HepG2 (cell line): ENCODE measurements around the gene BCL2L11. TPM values are rescaled to one million over a fixed set of nuclear protein-coding genes. Genes with fewer than 3 reads are reported as not detected.

Source experiments
- ADNP ChIP-seq: sonication (generic); formaldehyde crosslinking; IDR thresholded peaks from 2 replicates; pipeline ENCODE4 v1.4.0; 2020; ENCODE audit warnings: missing genetic modification reagents
- ATF4 ChIP-seq, 2 experiments: fragments of 450-650 bp in 1 of 2; sonication (generic) in 1 of 2; formaldehyde crosslinking; IDR thresholded peaks; 2 replicates each; pipeline versions ENCODE4 v1.5.0 to v1.8.0; 2020 to 2022; ENCODE audit warnings: mild to moderate bottlenecking in 1 of 2, missing genetic modification reagents in 1 of 2
- CREBL2 ChIP-seq: sonication (generic); formaldehyde crosslinking; IDR thresholded peaks from 2 replicates; pipeline ENCODE4 v1.8.1; 2023; ENCODE audit warnings: missing genetic modification reagents, mild to moderate bottlenecking, borderline replicate concordance
- FOXC1 ChIP-seq: sonication (generic); formaldehyde crosslinking; IDR thresholded peaks from 2 replicates; pipeline ENCODE4 v1.8.0; 2022; ENCODE audit warnings: mild to moderate bottlenecking, missing genetic modification reagents, borderline replicate concordance
- GATAD2A ChIP-seq: IDR thresholded peaks from 2 replicates; pipeline ENCODE4 v1.6.1; 2016
- JDP2 ChIP-seq: sonication (generic); formaldehyde crosslinking; IDR thresholded peaks from 2 replicates; pipeline ENCODE4 v1.8.1; 2022; ENCODE audit warnings: missing genetic modification reagents, borderline replicate concordance
- LCORL ChIP-seq, 2 experiments: fragments of 450-650 bp in 1 of 2; sonication (generic) in 1 of 2; formaldehyde crosslinking in 1 of 2; IDR thresholded peaks; 2 replicates each; pipeline versions ENCODE4 v1.5.0 to v1.6.1; 2017 to 2020; ENCODE audit warnings: antibody characterized with exemption in 1 of 2, missing genetic modification reagents in 1 of 2
- MXD1 ChIP-seq: sonication (generic); formaldehyde crosslinking; IDR thresholded peaks from 2 replicates; pipeline ENCODE4 v1.4.0; 2020; ENCODE audit warnings: mild to moderate bottlenecking, missing genetic modification reagents
- PHF21A ChIP-seq: sonication (generic); formaldehyde crosslinking; IDR thresholded peaks from 2 replicates; pipeline ENCODE4 v1.5.0; 2020; ENCODE audit warnings: mild to moderate bottlenecking, missing genetic modification reagents
- PTBP1 ChIP-seq: fragments of 200-400 bp; formaldehyde crosslinking; IDR thresholded peaks from 2 replicates; pipeline ENCODE4 v1.6.1; 2018; ENCODE audit warnings: low read length, low read depth; ENCODE audit not compliant: poor library complexity, severe bottlenecking
- RFXANK ChIP-seq: IDR thresholded peaks from 2 replicates; pipeline ENCODE4 v1.6.1; 2016
- SIX4 ChIP-seq: sonication (generic); formaldehyde crosslinking; IDR thresholded peaks from 2 replicates; pipeline ENCODE4 v1.4.0; 2020; ENCODE audit warnings: missing genetic modification reagents
- SMYD3 ChIP-seq: sonication (generic); formaldehyde crosslinking; IDR thresholded peaks from 2 replicates; pipeline ENCODE4 v1.8.1; 2023; ENCODE audit warnings: mild to moderate bottlenecking, missing genetic modification reagents
- SNAPC4 ChIP-seq: sonication (generic); formaldehyde crosslinking; IDR thresholded peaks from 2 replicates; pipeline ENCODE4 v1.4.0; 2020; ENCODE audit warnings: mild to moderate bottlenecking, missing genetic modification reagents
- SRSF1 ChIP-seq: fragments of 200-400 bp; formaldehyde crosslinking; optimal IDR thresholded peaks from 2 replicates; pipeline ENCODE3; 2017; ENCODE audit warnings: mild to moderate bottlenecking, low read depth, low read length, moderate library complexity
- TOE1 ChIP-seq: sonication (generic); formaldehyde crosslinking; IDR thresholded peaks from 2 replicates; pipeline ENCODE4 v1.4.0; 2020; ENCODE audit warnings: mild to moderate bottlenecking, missing genetic modification reagents
- ZBTB3 ChIP-seq: sonication (generic); formaldehyde crosslinking; IDR thresholded peaks from 2 replicates; pipeline ENCODE4 v1.4.0; 2020; ENCODE audit warnings: low read depth, mild to moderate bottlenecking, moderate library complexity, missing genetic modification reagents, borderline replicate concordance
- ZFP41 ChIP-seq: sonication (generic); formaldehyde crosslinking; IDR thresholded peaks from 2 replicates; pipeline ENCODE4 v1.4.0; 2020; ENCODE audit warnings: mild to moderate bottlenecking, missing genetic modification reagents, borderline replicate concordance
- ZNF263 ChIP-seq: sonication (generic); formaldehyde crosslinking; IDR thresholded peaks from 2 replicates; pipeline ENCODE4 v1.4.0; 2020; ENCODE audit warnings: missing genetic modification reagents
- ZNF354B ChIP-seq: sonication (generic); formaldehyde crosslinking; IDR thresholded peaks from 2 replicates; pipeline ENCODE4 v1.8.0; 2022; ENCODE audit warnings: mild to moderate bottlenecking, missing genetic modification reagents
- ZNF383 ChIP-seq: sonication (generic); formaldehyde crosslinking; IDR thresholded peaks from 2 replicates; pipeline ENCODE4 v1.4.0; 2020; ENCODE audit warnings: missing genetic modification reagents, mild to moderate bottlenecking, borderline replicate concordance
- ZNF660 ChIP-seq: sonication (generic); formaldehyde crosslinking; IDR thresholded peaks from 2 replicates; pipeline ENCODE4 v1.5.1; 2020; ENCODE audit warnings: mild to moderate bottlenecking, low read depth, missing genetic modification reagents, borderline replicate concordance
- polyA plus RNA-seq, 8 experiments: library from polyadenylated mRNA; depleted of rRNA in 3 of 8; stranded (reverse) in 7 of 8; unstranded in 1 of 8; fragments of >200 nt; fragmentation: Illumina TruSeq in 4 of 8; extraction: Trizol in 4 of 8; gene quantifications; 2 replicates each; pipeline versions ENCODE4 v1.2.1 to v1.2.3, GENCODE V29; 2011 to 2016; ENCODE audit warnings: low read depth in 4 of 8, missing spikeins in 1 of 8, mixed read lengths in 1 of 8; ENCODE audit not compliant: insufficient read depth in 1 of 8
- total RNA-seq, 5 experiments: library from RNA; depleted of rRNA; stranded (reverse); fragments of >200 nt; fragmentation: Illumina TruSeq; extraction: Trizol; gene quantifications; 2 replicates each; pipeline ENCODE4 v1.2.3, GENCODE V29; 2016; ENCODE audit warnings: low read depth in 1 of 5

Gene BCL2L11
- total and polyA plus RNA-seq, 2 of the 13 experiments (the other 11 are each of a cell fraction or from before 2014, with no cell fraction given): 6.1 to 9.7 TPM

- TF ChIP-seq SNAPC4: 0 out of 2 replicates have a peak, but pooled peaks have one; percentile 56
- no peak for TF ChIP-seq ZNF660 (CRISPR knock-in tag)
- TF ChIP-seq JDP2 (CRISPR knock-in tag): no peak
- TF ChIP-seq PHF21A: no peak; the same call in 1 of the 2 replicates
- TF ChIP-seq ZNF383 (CRISPR knock-in tag): no peak
- no peak for TF ChIP-seq SRSF1
- peak; percentile 61; the same call in 1 of the 2 replicates for TF ChIP-seq SMYD3
- no peak for TF ChIP-seq LCORL (IDR thresholded peaks at IDR 0.05)
- peak; percentile 64; the same call in 1 of the 2 replicates for TF ChIP-seq LCORL (CRISPR knock-in tag; IDR thresholded peaks at IDR 0.05)
- peak; percentile 62; the same call in 1 of the 2 replicates for TF ChIP-seq FOXC1 (CRISPR knock-in tag)
- no peak; the same call in 1 of the 2 replicates for TF ChIP-seq TOE1 (CRISPR knock-in tag)
- peak; percentile 77; the same call in 1 of the 2 replicates for TF ChIP-seq ZNF263 (CRISPR knock-in tag)
- 0 out of 4 replicates have a peak, but pooled peaks of 1 of the 2 experiments have one; percentile 35 for TF ChIP-seq ATF4 (CRISPR knock-in tag; IDR thresholded peaks at IDR 0.05)
- TF ChIP-seq ZBTB3 (CRISPR knock-in tag): no peak
- TF ChIP-seq ADNP (CRISPR knock-in tag): no peak
- TF ChIP-seq MXD1 (CRISPR knock-in tag): peak; percentile 61; the same call in 1 of the 2 replicates
- peak; percentile 85 for TF ChIP-seq GATAD2A (CRISPR knock-in tag)
- no peak for TF ChIP-seq CREBL2 (CRISPR knock-in tag)
- TF ChIP-seq SIX4: no peak
- no peak for TF ChIP-seq PTBP1
- no peak for TF ChIP-seq ZFP41 (CRISPR knock-in tag)
- TF ChIP-seq RFXANK (CRISPR knock-in tag): no peak
- 0 out of 2 replicates have a peak, but pooled peaks have one; percentile 54 for TF ChIP-seq ZNF354B (CRISPR knock-in tag)
Observed at GRCh38 chr2:111178730-111179405, 58.2 kb downstream of the BCL2L11 start (continued).
